COLO668 (cell line): Measurements from ENCODE around the gene GFOD1.

ENCODE experiments used
- DNase-seq: peaks from one replicate; lab custom pipeline; 2025; ENCODE audit not compliant: unreplicated experiment; lab: John Stamatoyannopoulos, UW

Gene GFOD1, protein sequence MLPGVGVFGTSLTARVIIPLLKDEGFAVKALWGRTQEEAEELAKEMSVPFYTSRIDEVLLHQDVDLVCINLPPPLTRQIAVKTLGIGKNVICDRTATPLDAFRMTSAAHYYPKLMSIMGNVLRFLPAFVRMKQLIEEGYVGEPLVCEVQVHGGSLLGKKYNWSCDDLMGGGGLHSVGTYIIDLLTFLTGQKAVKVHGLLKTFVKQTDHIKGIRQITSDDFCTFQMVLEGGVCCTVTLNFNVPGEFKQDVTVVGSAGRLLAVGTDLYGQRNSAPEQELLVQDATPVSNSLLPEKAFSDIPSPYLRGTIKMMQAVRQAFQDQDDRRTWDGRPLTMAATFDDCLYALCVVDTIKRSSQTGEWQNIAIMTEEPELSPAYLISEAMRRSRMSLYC

DNA sequence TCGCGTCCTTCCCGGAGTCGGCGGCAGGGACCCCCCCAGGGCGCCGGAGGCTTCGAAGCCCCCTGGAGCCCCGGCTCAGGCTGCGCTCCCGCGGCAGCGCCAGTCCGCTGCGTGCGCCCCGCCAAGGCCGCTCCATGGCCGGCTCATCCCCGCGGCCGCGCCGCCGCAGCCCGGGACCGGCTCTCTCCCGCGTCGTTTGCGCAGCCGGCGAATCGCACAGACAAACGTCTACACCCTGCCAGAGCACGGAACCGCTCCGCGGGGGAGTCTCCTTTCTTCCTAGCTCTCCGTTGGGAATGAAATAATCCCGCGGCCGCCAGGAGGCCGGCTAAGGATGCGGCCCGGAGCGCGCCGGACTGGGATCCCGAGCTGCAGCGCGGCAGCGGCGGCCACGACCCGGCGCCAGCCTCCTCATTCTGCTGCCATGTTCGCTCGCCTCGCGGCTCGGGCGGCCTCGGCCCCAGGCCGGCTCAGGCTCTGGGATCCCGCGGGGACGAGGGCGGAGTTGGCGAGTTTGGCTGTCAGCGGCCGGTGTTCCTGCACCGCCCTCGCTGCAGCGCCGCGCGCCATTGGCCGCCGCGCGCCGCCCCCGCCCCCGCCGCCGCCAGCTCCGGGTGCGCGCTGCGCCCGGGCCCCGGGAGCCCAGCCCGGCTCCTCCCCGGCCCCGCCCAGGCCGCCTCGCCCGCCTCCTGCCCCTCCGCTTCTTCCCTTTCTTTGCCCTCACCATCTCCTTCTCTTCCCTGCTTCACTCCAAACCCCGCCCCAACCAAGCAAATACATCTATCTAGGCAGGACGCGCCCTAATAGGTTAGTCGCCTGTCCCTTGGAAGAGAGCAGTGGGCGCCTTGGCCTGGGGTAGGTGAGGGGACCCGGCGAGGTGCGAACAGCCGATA lies at the start of gene GFOD1:
GFOD1 (minus strand) TSS at position 479 of the 893 bp plus-strand sequence. CDS start 710 bp downstream, outside the sequence.
- peak; percentile 84 for DNase-seq

DNA sequence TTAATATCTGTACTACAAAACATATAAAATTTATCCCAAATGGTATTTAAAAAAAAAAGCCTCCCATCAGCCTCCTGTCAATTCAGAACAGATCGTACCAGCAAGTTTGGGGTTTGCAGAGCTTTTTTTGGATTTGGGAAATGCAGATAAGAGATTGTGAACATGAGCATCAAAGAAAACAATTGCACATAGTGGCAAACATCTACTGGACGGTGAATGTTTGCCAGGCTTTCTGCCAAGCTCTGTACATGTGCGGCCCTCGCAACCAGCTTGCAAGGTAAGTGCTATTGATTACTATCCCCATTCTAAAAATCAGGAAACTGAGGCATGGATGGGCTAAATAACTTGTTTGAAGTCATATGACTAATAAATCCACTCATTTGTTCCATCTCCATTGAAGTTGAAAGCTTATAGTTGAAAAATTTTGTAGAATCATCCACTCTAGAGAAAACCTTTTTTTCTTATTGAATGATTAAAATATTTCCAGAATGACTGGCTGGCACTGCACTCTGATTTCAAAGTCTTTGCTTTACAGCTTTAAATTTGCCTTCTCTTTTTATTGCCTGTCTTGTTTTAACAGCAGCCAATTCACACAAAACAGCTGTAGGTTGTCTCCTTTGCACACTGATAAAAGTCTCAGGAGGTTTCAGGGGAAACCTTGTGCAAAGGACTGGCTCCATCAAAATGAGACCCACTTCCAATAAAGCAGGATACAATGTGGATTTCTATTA lies 49.6 kb upstream of the GFOD1 start:
- no peak for DNase-seq

DNA sequence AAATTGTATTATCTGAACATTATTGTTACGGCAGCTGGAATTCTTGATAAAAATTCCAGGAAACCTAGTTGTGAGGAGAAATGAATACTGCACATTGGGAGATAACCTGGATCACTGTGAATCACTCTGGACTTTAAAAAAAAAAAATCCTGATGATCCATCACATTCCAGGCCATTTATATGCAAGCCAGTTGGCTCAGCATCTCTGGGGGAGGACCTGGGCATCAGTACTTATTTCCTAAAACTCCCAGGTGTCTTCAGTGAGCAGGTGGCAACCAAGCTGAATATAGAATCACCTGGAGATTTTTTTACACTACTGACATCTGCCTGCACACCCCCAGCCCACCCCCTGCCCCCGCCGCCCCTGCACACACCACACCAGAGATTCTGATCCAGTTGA lies 47.9 kb upstream of the GFOD1 start:
- no peak for DNase-seq

DNA sequence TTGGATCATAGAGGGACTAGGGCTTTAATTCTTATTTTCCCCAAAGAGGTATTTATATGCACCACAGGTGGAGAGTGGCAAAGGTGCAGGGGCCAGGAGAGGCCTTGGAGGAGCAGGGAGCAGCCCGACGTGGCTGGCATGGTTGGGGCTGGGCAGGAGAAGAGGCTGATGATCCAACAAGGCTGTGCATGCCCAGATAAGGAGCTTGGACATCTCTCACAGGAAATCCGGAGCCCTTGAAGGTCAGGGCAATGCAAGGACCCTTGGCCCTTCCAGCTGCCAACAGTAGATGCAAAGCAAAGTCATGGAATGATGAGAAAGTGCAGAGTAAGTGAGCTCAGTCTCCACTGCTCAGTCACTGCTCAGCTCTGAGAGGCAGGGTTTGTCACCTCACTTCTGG lies 47.1 kb upstream of the GFOD1 start:
- no peak for DNase-seq

DNA sequence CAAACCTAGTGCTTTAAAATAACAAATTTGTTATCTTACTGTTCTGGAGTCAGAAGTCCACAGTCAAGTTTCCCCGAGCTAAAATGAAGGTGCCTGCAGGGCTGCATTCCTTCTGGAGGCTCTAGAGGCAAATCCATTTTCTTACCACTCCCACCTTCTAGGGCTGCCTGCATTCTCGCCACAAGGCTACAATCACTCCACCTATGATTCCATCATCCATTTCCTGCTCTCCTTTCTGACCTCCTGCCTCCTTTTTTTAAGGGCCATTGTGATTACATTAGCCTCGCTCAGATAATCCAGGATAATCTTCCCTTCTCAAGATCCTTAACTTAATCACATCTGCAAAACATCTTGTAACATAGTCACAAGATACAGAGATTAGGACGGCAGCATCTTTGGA lies 44.6 kb upstream of the GFOD1 start:
- no peak for DNase-seq

DNA sequence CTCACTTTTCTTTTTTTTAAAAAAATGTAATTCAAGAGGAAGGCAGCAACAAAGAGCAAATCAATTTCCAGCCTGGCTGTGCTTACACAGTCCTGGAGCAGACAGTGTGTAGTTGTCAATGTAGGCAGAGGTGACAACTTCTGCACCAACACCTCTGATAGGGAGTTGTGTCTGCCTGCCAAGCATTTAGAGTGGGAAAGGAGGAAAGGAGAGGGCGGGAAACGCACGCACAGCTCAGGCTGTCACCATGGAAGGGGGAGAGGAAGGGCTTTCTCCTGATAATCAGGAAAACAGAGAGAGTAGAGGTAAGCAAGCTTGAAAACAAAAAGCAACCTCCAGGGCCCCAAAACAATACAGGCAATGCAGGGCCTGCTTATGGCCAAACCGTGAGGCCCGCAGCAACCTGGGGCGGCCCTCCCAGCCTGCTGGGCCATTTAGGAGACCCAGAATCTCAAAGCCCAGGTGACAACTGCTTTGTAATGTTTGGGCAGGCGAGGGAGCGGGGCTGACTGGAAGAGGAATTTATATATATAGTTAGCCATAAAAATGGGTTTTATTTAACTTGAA lies 41.5 kb upstream of the GFOD1 start:
- no peak for DNase-seq

DNA sequence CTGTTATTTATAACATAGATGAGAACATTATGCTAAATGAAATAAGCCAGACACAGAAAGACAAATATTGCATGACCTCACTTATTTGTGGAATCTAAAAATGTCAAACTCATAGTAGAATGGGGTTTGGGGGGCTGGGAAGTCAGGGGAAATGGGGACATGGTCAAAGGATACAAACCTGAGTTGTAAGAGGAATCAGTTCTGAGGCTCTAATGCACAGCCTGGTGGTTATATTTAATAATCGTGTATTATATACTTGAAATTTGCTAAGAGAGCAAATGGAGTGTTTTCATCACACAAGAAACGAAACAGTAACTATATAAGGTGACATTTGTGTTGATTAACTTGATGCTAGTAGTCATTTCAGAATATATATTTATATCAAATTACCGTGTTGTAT lies 40.8 kb upstream of the GFOD1 start:
- no peak for DNase-seq

DNA sequence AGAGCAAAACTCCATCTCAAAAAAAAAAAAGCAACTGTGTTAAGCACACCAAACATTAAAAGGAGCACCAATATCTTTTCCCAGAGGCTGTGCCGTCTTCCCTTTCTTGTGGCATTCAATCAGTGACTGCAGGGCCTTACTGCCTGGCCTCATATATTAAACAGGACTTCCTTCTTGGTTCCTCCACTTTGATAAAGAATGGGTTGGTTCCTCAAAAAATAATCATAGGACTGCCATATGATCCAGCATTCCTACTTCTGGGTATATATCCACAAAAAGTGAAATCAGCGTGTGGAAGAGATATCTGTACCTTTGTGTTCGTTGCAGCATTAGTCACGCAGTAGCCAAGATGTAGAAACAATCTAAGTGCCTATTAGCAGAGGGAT lies 40.3 kb upstream of the GFOD1 start:
- DNase-seq: no peak

DNA sequence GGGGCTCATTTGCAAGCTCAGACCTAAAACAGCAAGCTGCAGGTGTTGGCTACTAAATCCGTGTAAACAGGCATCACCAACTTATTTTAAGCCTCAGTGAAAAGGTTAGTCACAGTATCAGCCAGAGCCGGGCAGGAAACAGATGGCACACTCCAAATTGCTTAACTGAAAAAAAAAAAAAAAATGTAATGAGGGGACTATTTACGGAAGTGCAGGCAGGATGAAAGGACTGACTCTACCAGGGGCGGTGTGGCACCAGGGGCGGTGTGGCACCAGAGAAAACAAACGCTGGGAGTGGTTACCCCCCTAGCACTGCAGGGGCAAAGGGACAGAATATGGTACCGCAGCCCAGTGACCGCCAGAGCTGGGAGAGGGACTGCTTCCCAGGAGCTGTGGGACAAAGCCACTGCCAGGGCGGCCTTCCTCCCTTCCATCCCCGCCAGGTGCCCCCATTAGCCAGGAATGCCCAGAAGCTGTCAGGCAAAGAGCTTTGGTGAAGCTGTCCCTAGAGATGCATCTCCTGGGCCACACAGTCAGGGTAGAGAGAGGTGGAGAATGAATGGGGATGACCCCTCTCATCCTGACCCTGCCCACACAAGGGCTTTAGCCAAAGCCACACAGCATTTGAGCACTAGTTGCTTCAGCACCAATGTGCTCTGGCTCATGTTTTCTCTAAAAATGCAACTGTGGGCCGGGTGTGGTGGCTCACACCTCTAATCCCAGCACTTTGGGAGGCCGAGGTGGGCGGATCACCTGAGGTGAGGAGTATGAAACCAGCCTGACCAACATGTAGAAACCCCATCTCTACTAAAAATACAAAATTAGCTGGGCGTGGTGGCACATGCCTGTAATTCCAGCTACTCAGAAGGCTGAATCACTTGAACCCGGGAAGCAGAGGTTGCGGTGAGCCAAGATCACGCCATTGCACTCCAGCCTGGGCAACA lies 39.6 kb upstream of the GFOD1 start:
- DNase-seq: peak; percentile 9

DNA sequence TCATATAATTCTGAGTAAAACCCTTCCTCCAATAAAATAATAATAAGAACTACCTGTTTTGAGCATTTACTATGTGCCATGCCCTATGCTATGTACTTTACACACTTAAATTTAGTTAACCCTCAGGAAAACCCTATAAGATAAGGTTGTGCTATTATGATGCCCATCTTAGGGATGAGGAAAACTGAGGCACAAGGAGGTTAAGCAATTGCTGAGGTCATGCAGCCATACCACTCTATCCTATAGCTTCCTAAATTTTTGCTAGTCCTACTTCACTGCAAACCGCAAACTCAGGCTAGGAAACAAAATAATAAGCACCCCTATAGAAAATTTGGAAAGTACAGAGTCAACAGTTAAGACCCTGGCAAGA lies 38.9 kb upstream of the GFOD1 start:
- no peak for DNase-seq

DNA sequence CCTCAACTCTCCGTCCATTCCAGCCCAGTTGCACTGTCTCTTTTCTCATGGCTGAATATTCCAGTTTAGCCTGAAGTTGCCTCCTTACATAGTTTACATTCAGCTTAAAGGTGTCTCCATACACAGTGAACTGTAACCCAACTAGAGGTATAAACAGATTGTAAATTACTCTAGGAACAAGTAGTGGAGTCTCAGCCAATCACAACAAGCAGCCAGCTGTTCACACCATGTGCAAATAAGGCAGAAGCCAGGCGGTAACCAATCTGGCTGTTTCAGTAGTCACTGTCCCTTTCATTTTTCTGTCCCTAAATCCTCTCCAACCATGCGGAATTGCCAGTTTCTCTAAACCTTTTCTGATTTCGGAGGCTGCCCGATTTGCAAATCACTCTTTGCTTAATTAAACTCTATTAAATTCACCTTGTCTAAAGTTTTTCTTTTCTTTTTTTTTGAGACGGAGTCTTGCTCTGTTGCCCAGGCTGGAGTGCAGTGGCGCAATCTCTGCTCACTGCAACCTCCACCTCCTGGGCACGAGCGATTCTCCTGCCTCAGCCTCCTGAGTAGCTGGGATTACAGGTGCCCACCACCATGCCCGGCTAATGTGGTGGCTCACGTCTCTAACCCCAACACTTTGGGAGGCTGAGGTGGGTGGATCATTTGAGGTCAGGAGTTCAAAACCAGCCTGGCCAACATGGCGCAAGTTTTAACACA lies 37.6 kb upstream of the GFOD1 start:
- DNase-seq: no peak

DNA sequence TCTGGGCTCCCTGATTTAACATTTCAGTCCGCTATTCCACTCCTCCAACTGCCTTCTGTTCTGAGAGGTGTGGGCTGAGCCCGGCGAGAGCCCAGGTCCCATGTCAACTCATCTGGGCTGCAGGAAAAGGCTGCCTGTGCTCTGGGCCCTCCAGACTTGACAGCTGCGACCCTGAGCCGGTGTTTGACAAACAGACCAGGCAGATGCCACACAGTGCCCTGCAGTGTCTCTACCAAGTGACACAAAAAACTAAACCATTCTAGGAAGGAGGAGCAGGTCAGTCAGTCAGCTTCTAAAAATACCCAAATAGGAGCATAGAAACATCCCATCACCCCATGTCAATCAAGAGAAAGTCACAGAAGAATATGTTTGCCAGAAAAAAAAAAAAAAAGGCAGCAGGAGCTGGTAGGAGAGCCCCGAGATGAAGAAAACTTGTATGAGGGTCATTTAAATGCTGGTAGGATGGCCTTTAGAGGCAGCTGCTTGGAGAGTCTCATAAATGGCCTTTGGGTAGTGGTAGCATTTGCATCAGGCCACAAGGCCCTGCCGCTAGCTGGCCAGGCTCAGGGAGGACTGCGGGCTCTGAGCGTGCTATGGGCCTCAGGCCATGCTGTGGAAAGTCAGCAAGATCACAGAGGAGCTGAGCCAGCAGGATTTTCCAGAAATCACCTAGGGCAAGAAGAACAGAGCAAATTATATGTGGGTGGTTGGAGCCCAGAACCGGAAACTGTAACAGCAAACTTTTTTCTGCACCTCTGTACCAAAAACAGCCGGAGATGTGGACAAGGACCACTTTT lies 36.6 kb upstream of the GFOD1 start:
- no peak for DNase-seq

DNA sequence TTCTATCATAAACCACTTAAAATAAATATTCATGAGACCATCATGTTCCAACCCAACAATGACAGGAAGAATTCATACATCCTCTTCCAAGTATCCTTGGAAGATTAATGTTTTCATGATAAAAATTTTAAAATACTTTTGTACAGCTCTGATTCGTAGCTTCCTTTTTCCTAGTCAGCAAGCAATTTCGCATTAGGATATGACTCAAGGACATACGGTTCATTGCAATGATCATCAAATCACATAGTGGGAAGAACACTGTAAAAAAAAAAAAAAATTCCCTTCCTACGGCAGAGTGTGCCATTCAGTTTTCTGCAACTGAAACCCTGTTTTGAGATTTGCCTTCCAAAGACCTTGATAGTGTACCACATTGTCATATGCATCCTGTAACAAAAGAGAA lies 35.3 kb upstream of the GFOD1 start:
- no peak for DNase-seq

DNA sequence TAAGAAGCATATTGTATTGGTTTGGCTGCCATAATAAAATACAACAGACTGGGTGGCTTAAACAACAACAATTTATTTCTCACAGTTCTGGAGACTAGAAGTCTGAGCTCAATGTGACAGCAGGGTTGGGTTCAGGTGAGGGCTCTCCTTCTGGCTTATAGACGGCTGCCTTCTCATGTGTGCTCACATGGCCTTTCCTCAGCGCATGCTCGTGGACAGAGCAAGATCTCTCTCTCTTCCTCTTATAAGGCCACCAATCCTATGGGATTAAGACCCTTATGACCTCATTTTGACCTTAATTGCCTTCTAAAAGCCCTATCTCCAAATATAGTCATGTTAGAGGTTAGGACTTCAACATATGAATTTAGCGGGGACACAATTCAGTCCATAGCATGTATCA lies 32.4 kb upstream of the GFOD1 start:
- DNase-seq: no peak

DNA sequence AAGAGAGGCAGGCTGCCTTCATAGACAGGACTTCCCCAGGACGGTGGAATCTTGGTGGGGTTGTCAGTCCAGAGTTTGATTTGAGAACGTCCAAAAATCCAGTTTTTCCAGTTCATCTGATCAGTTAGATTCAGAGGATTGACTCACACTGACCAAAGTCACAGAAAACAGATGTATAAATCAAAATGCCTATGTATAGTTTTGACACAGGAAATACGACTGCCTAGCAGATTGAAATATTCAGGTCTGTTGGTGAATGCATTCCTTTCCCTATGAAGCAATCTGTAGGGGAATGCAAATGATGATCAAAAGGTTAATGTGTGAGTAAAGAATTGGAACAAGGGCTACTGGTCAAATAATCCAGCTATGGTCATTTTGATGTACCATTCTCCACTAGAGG lies 29.7 kb upstream of the GFOD1 start:
- DNase-seq: no peak

DNA sequence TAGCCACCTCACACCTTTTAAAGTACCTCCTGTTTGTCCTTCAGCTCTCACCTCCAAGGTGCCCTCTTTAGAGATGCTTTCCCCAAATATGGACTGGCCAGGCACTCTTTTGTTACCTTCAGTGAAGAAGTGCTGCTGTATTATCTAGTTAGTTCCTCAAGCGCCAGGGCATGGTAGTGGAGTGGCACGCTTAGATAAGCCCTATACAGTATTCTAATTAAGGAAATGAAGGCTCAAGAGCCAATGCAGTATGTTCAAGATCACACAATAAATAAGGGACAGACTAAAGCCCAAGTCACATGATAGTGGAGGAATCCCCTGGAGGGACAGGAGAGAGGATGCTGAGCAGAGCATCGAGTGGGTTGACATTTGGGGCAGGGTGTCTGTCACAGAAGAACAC lies 28.5 kb upstream of the GFOD1 start:
- DNase-seq: no peak

DNA sequence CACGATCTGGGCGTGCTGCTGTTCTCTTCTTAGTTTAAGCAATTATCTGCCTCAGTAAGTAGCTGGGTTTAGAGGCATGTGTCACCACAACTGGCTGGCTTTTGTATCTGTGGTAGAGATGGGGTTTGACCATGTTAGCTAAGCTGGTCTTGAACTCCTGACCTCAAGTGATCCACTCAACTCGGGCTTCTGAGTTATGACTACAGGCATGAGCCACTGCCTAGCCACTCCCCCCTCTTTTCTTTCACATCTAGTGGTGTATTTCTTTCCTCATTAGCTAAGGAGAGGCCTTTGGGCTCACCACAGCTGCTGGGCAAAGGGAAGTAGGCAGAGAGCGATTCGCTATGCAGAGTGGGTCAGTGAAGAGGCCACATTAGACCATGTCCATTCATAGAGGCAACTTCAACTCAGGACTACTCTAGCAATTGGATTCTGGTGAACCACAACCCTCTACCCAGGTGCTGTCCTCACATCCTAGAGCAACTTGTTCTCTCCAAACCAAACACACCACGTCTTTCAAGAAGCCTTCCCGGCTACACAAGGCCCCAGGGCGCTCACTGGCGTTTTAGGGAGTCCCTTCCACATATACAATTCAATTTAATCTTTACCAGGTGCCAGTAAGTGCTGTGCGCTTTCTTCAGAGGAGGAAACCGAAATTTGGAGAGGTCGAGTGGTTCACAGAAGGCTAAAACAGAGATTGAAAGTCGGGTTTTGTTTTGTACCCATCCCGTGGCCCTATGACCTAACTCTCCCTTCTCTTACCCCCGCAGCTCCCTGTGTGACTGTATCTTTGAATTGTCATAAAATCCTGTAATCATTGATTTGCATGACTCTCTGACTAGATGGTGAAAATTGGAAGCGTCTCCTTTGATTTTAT lies 26.5 kb upstream of the GFOD1 start:
- DNase-seq: no peak

DNA sequence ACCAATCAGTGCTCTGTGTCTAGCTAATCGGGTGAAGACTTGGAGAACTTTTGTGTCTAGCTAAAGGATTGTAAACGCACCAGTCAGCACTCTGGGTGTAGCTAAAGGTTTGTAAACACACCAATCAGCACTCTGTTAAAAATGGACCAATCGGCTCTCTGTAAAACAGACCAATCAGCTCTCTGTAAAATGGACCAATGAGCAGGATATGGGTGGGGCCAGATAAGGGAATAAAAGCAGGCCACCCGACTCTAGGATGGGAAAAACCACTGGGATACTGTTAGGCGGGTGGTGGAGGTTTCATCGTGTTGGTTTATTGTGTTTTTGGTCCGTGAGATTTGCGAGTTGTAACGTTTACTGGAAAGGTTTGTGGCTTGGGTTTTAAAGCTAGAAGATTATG lies 25.5 kb upstream of the GFOD1 start:
- no peak for DNase-seq
